ENCODE data around the gene ITM2A.

The ITM2A gene

GRCh38 chrX:79325263-79325958, 41.7 kb downstream of the ITM2A start:
- Histone ChIP-seq H3K27me3 (replicated peaks; ENCODE audit: control insufficient read depth, insufficient read depth, low read length, poor library complexity, severe bottlenecking) (no peaks in the 10 kb centered on the region), H3K4me1 (ENCODE audit: control insufficient read depth, insufficient read depth, low read length, poor library complexity, severe bottlenecking) (no peaks in the 10 kb centered on the region), H3K4me3 (ENCODE audit: insufficient read depth, low read depth, low read length, poor library complexity, severe bottlenecking) (no peak overlapping the region), H3K36me3 (ENCODE audit: control insufficient read depth, insufficient read depth, low read length) (no peaks in the 10 kb centered on the region), H3K9me3 (ENCODE audit: control insufficient read depth, low read length) (no peaks in the 10 kb centered on the region), H3K27ac (ENCODE audit: insufficient read depth, low read length, poor library complexity, severe bottlenecking) (peak overlapping the region; percentile 53)
- DNase-seq, result peak in 2 of 3 donors; percentile 9 to 14
